Activated CD4-positive, alpha-beta T cell treated with anti-CD3 and anti-CD28 coated beads for 1 hour (primary cell): ENCODE results near the gene TDRD5.
"Not testable (repeated sequence)": the region's sequence is repeated elsewhere in the genome, so short reads cannot be mapped to it uniquely, and the experiment has no call there.

Source experiments
- DNase-seq: peaks from one replicate; pipeline ENCODE4 v3.0.0-alpha.2; 2020

TDRD5 gene

GRCh38 chr1:179612361-179612760 is 20.7 kb downstream of the TDRD5 start:
- DNase-seq = no peak

GRCh38 chr1:179630719-179631118 is 39.1 kb downstream of the TDRD5 start:
- DNase-seq = no peak

GRCh38 chr1:179632868-179633267 is 41.2 kb downstream of the TDRD5 start:
- DNase-seq = no peak

- no peak for DNase-seq
Measured at GRCh38 chr1:179637211-179637860, 45.7 kb downstream of the TDRD5 start.

GRCh38 chr1:179661018-179661417 is 69.4 kb downstream of the TDRD5 start:
- DNase-seq = no peak

- DNase-seq = no peak
Measured at GRCh38 chr1:179663810-179664209, 72.2 kb downstream of the TDRD5 start.

GRCh38 chr1:179677882-179678281 is 86.2 kb downstream of the TDRD5 start:
- DNase-seq = no peak

GRCh38 chr1:179694530-179694929 is 102.9 kb downstream of the TDRD5 start:
- DNase-seq = not testable (repeated sequence)

- DNase-seq = no peak
Measured at GRCh38 chr1:179702946-179703539, 111.4 kb downstream of the TDRD5 start.

- peak; percentile 34 for DNase-seq
Measured at GRCh38 chr1:179706339-179706941, 114.8 kb downstream of the TDRD5 start.

- DNase-seq = no peak
Measured at GRCh38 chr1:179707406-179707805, 115.8 kb downstream of the TDRD5 start.

- no peak for DNase-seq
Measured at GRCh38 chr1:179708434-179709195, 117.0 kb downstream of the TDRD5 start.

- no peak for DNase-seq
Measured at GRCh38 chr1:179709841-179710329, 118.3 kb downstream of the TDRD5 start.

- DNase-seq = no peak
Measured at GRCh38 chr1:179714159-179714558, 122.5 kb downstream of the TDRD5 start.

GRCh38 chr1:179714623-179715022 is 123.0 kb downstream of the TDRD5 start:
- no peak for DNase-seq

GRCh38 chr1:179719272-179719671 is 127.6 kb downstream of the TDRD5 start:
- DNase-seq = no peak

- DNase-seq = no peak
Measured at GRCh38 chr1:179728271-179728670, 136.6 kb downstream of the TDRD5 start.

GRCh38 chr1:179729881-179730280 is 138.2 kb downstream of the TDRD5 start:
- no peak for DNase-seq

- DNase-seq = no peak
Measured at GRCh38 chr1:179731643-179732042, 140.0 kb downstream of the TDRD5 start.
